H54 (cell line): ENCODE data around the gene UBA6.

ENCODE experiments used
- DNase-seq: peaks from one replicate; pipeline ENCODE4 v3.0.0; 2011; ENCODE audit warnings: low spot score, mixed read lengths; ENCODE audit not compliant: insufficient read length
- FAIRE-seq: peaks from 3 replicates; lab custom pipeline; 2011; peaks lifted over from hg19 to GRCh38; lab: Jason Lieb, UNC
- POLR2A ChIP-seq: IDR thresholded peaks from 2 replicates; pipeline ENCODE4 v1.6.1; 2011; ENCODE audit warnings: low read depth, mild to moderate bottlenecking, low read length

UBA6 gene

GRCh38 chr4:67566335-67566734 lies 134.6 kb downstream of the UBA6 start:
- FAIRE-seq (no peak), DNase-seq (no peak)
- no peak for TF ChIP-seq POLR2A

- no peak for TF ChIP-seq POLR2A
- DNase-seq = no peak
- no peak for FAIRE-seq
Measured at GRCh38 chr4:67565284-67565683, 135.7 kb downstream of the UBA6 start.
